HL-60/S4 (cell line): ENCODE results near the gene TMPRSS4.
"Not testable (repeated sequence)": the region's sequence is repeated elsewhere in the genome, so short reads cannot be mapped to it uniquely, and the experiment has no call there.

ENCODE experiments used
- in situ Hi-C: fragments of 300-500 bp; cut with MboI; formaldehyde crosslinking; loops from 2 replicates; pipeline ENCODE4 v1.14.3; 2022; ENCODE audit warnings: low sequenced_read_pairs

Gene TMPRSS4

GRCh38 chr11:118055966-118056365 is 20.9 kb upstream of the TMPRSS4 start:
- in situ Hi-C loops: loop anchor here (5.0 kb wide), 2 partner anchors 104 to 234 kb away; partner anchors contain the start of gene FXYD2

DNA sequence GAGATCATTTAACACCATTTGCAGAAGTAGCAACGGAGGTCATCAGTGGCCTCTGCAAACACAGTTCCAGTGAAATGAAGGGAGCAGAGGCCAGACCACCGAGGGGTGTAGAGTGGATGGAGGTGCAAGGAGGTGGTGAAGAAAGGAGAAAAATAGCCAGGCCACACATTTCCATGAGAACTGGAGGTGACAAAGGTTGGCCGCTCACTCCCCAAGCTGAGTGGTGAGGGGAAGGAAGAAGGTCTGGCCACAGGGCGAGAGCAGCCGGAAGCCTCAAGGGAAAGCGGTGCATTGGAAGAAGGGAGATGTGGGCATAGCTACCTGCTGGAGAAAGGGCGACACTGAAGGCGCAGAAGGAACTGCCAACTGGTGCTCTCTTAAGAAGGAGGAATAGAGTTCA is 20.1 kb upstream of the TMPRSS4 start:
- in situ Hi-C loops: loop anchor here (5.0 kb wide), 2 partner anchors 105 to 235 kb away; partner anchors contain the start of gene FXYD2

GRCh38 chr11:118057251-118058145 is 19.4 kb upstream of the TMPRSS4 start:
- in situ Hi-C loops: loop anchor here (5.0 kb wide), 2 partner anchors 105 to 235 kb away; partner anchors contain the start of gene FXYD2

- in situ Hi-C loops: loop anchor here (5.0 kb wide), 2 partner anchors 106 to 236 kb away; partner anchors contain the start of gene FXYD2
Observed at GRCh38 chr11:118058311-118059245, 18.3 kb upstream of the TMPRSS4 start.

DNA sequence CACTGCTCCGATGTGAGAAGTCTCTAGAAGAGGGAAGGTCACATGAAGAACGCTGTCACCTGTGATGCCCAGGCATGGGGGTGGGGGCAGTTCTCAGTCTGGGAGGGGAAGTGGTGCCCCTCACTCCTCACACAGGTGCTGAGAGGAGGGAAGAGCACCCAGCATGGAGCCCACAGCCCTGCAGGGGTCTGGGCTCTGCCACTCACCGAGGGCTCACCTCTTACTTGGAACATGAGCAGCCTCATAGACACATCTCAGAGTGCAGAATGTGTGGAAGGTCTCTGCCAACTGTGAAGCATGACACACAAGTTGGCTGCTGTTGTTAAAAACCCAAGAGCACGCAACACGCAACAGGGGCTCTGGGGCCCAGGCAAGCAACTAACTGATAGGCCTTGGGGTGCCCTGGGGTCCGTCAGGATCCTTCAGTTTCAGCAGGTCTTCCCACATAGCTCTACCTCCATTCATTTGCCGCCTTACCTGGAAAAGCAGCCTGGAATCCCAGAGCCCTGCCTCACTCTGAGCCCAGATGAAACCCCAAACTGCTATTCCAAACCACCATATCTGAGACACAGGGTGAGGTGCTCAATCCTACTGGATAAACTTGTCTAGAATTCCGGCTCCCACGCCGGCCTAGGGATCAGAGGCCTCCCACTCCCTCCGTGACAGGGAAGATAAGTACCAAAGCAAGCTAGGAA is 17.5 kb upstream of the TMPRSS4 start:
- in situ Hi-C loops: loop anchor here (5.0 kb wide), 2 partner anchors 107 to 237 kb away; partner anchors contain the start of gene FXYD2

DNA sequence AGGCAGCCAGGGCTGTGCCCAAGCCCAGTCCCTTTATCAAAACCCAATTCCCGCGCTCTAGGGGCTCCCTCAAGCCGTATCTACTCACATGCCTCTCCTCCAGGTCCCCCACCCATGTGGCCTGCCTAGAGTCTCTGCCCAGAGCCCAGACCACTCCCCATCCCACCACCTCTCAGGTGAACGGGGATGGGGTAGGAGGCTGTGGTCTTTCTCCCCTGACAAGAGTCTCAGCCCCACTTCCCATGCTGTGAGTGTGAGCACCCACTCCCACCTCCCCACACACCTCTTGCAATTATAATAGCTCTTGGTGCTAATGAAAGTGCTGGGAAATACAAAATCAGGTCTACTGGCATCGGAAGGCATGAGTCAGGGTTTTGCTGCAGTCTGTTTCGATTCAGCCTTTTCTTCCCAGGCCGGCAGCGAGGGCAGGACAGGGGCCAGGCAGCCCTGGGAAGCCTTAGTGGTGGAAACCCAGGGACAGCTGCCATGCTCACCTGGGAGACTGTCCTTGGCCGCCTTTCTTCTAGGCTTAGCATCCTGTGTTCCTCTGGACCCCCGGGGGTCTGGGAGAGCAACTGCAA is 16.7 kb upstream of the TMPRSS4 start:
- in situ Hi-C loops: no loop called here

GRCh38 chr11:118060869-118061268 is 16.0 kb upstream of the TMPRSS4 start:
- in situ Hi-C loops: no loop called here

- in situ Hi-C loops: no loop called here
Observed at GRCh38 chr11:118061586-118062125, 15.2 kb upstream of the TMPRSS4 start.

DNA sequence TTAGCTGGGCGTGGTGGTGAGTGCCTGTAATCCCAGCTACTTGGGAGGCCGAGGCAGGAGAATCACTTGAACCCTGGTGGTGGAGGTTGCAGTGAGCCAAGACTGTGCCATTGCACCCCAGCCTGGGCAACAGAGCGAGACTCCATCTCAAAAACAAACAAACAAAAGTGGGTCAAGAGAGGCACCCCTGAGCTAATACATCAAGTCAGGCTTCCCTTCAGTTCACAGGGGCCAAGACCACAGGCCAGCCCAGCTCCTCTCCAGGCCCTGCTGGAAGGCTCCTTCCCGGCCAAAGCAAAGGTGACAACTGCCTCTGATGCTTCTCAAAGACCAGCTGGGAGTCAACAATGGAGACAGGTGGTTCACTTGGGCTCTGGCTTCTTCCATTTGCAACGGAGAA is 14.7 kb upstream of the TMPRSS4 start:
- in situ Hi-C loops: not testable (repeated sequence)

GRCh38 chr11:118062631-118063030 is 14.2 kb upstream of the TMPRSS4 start:
- in situ Hi-C loops: not testable (repeated sequence)

GRCh38 chr11:118064956-118065355 is 11.9 kb upstream of the TMPRSS4 start:
- in situ Hi-C loops: no loop called here

GRCh38 chr11:118065384-118065783 is 11.5 kb upstream of the TMPRSS4 start:
- in situ Hi-C loops: no loop called here

GRCh38 chr11:118067006-118067405 is 9.9 kb upstream of the TMPRSS4 start:
- in situ Hi-C loops: no loop called here

DNA sequence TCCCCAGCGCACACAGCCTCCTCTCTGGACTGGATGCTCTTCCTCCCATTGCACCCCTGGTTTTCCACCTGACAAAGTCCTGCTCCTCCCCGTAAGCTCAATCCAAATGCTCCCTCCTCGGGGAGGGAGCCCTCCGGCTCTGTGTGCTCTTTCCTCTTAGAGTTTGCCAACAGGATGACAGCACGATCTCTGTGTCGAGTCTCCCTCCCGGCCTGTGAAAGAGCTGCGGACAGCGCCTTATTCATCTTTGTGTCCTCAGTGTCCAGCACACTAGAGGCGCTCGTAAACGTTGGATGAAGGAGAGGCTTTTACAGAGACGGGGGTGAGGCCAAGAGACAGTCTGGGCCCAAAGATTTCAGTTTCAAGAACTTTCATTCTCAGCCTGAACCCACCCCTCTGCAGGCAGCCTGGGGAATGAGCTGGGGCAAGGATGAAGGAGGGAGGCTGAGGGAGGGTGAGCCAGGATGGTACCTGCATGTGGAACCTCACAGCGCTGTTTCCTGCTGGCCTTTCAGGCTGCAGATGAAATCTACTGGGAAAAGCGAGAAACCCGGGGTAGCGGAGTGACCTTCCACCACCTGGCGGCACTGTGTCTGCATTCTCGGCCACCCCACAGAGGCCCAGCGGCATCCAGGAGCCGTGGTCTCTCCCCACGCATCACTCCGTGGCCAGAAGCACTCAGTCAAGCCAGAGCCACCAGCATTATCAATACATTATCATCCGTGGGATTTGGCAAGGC is 8.5 kb upstream of the TMPRSS4 start:
- in situ Hi-C loops: no loop called here

GRCh38 chr11:118068945-118069612 is 7.8 kb upstream of the TMPRSS4 start:
- in situ Hi-C loops: no loop called here

- in situ Hi-C loops: no loop called here
Observed at GRCh38 chr11:118071416-118072030, 5.4 kb upstream of the TMPRSS4 start.

- in situ Hi-C loops: no loop called here
Observed at GRCh38 chr11:118073554-118073953, 3.3 kb upstream of the TMPRSS4 start.

- in situ Hi-C loops: no loop called here
Observed at GRCh38 chr11:118074091-118074685, 2.7 kb upstream of the TMPRSS4 start.
